Amniotic epithelial cell (primary cell): Measurements from ENCODE around the gene ORMDL3.
"Not testable (repeated sequence)": the region's sequence is repeated elsewhere in the genome, so short reads cannot be mapped to it uniquely, and the experiment has no call there.

ENCODE experiments used
- DNase-seq: peaks from one replicate; pipeline ENCODE4 v3.0.0-alpha.2; 2010; ENCODE audit warnings: low read depth

The ORMDL3 gene

GRCh38 chr17:39949028-39949427, 21.6 kb upstream of the ORMDL3 start:
- DNase-seq, result no peak

GRCh38 chr17:39948489-39948828, 21.1 kb upstream of the ORMDL3 start:
- DNase-seq, result not testable (repeated sequence)

- no peak for DNase-seq
Observed at GRCh38 chr17:39946551-39947330, 19.3 kb upstream of the ORMDL3 start.

- no peak for DNase-seq
Observed at GRCh38 chr17:39944393-39944711, 17.0 kb upstream of the ORMDL3 start.

GRCh38 chr17:39943702-39944392, 16.4 kb upstream of the ORMDL3 start:
- DNase-seq, result no peak

- peak; percentile 97 for DNase-seq
Observed at GRCh38 chr17:39939588-39940419, 12.4 kb upstream of the ORMDL3 start.

- DNase-seq, result no peak
Observed at GRCh38 chr17:39939106-39939505, 11.7 kb upstream of the ORMDL3 start.

GRCh38 chr17:39938140-39938869, 10.9 kb upstream of the ORMDL3 start:
- no peak for DNase-seq

GRCh38 chr17:39937447-39937846, 10.0 kb upstream of the ORMDL3 start:
- no peak for DNase-seq

- DNase-seq, result no peak
Observed at GRCh38 chr17:39935909-39936308, 8.5 kb upstream of the ORMDL3 start.

- no peak for DNase-seq
Observed at GRCh38 chr17:39934324-39934723, 6.9 kb upstream of the ORMDL3 start.

- no peak for DNase-seq
Observed at GRCh38 chr17:39933912-39934311, 6.5 kb upstream of the ORMDL3 start.

- peak; percentile 88 for DNase-seq
Observed at GRCh38 chr17:39929646-39930407, 2.4 kb upstream of the ORMDL3 start.

GRCh38 chr17:39928858-39929645, 1.7 kb upstream of the ORMDL3 start:
- DNase-seq, result peak; percentile 95

GRCh38 chr17:39927929-39928857, 792 bp upstream of the ORMDL3 start:
- DNase-seq, result no peak

GRCh38 chr17:39926588-39927100, 757 bp downstream of the ORMDL3 start:
- DNase-seq, result peak; percentile 23

- DNase-seq, result no peak
Observed at GRCh38 chr17:39926135-39926587, 1.2 kb downstream of the ORMDL3 start.

- no peak for DNase-seq
Observed at GRCh38 chr17:39925282-39926134, 1.9 kb downstream of the ORMDL3 start.
